GM19372 (cell line): ENCODE data around the gene CARMIL3.
A peak's percentile ranks its signal among the peaks of the same experiment; 100 is the strongest.

Experiments
- ATAC-seq: cut with Tn5 transposase; IDR thresholded peaks from one replicate; pipeline ENCODE4 v1.9.1; 2021; ENCODE audit warnings: mild to moderate bottlenecking, low read depth, moderate library complexity; ENCODE audit not compliant: unreplicated experiment

The CARMIL3 gene

GRCh38 chr14:24075485-24076301 is 23.9 kb downstream of the CARMIL3 start:
- no peak for ATAC-seq

- ATAC-seq: no peak
Observed at GRCh38 chr14:24076302-24076601, 24.4 kb downstream of the CARMIL3 start.

DNA sequence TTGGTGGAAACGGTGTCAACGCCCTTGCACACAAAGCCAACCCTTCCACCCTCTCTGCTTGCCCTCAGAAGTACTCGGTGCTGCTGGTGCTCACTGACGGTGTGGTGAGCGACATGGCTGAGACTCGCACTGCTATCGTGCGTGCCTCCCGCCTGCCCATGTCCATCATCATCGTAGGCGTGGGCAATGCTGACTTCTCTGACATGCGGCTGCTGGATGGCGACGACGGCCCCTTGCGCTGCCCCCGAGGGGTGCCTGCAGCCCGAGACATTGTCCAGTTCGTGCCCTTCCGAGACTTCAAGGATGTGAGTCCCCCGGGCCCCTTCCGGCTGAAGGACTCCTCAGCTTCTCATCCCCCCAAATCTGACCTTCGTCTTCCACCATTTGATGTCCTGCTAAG is 25.3 kb downstream of the CARMIL3 start:
- ATAC-seq: no peak

GRCh38 chr14:24078146-24078545 is 26.3 kb downstream of the CARMIL3 start:
- no peak for ATAC-seq

GRCh38 chr14:24079491-24080141 is 27.8 kb downstream of the CARMIL3 start:
- ATAC-seq: no peak

DNA sequence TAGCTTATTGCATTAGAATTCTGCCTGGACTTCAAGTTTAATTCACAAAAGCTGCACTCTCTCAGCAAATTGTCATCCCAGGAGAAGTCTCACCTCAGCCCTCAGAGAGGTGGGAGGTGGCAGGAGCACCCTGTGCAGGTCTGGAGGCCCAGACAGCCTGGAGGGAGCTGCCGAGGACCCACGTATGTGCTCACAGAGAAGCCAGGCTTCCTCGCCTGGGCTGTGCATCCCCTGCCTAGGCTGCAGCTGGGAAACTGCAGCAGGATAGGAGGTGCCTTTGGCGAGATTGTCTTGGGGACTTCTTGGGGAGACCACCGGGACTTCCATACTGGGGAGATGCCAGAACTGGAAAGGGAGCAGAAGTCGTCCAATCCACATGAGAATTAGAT is 28.3 kb downstream of the CARMIL3 start:
- no peak for ATAC-seq

DNA sequence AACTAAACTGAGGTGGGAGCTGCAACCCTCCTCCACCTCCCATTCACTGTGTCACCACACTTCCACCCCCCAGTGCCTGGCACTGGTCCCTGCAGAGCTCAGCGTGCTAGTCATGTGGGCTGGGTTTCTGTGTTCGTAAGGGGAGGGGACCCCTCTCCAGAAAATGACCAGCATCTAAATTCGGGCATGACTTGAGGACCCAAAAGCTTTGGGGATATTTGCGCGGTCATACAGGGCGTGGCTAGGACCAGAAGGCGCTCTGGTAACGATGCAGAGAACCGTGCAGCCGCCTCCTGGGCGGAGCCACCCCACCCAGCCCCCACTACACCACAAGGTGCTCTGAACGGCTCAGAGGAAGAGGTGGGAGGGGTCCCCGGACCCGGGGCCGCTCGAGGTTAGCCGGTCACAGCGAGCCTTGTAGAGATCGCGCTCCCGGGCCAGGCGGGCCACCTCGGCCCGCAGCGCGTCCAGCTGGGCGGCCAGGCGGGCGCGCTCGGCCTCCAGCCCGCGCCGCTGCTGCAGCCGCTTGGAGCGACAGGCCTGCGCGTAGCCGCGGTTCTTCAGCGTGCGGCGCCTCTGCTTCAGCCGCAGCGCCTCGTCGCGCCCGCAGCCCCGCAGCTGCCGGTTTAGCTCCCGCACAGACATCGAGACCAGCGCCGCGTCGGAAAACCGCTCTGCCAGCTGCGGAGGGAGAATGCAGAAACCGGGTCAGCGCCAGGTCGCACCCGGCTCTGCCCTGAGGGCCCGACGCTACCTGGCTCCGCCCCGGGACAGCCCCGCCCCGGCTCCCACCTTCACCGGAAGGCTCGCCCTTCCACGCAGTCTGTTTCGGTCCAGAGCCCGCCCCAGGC is 29.3 kb downstream of the CARMIL3 start:
- ATAC-seq: peak; percentile 86

DNA sequence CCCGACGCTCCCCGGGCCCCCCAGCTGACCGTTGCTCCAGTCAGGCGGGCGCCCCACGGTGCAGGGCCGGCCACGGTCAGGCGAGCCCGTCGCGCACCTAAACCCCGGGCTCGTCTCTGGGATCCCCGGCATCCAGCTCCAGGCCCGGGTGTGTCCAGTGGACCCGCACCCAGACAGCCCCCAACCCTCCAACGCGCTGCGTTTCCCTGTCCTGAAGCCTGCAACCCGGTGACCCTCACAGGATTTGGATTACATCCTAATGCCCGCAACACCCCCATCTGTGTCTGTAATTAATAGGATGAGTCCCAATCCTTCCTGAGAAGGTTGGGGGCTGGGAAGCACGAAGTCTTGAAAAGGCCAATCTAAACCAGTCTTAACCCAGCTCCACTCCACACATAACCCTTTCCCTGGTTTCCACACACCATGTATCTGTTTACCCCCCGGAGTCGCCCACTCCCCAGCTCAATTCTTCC is 30.0 kb downstream of the CARMIL3 start:
- ATAC-seq: no peak

GRCh38 chr14:24082411-24083080 is 30.7 kb downstream of the CARMIL3 start:
- ATAC-seq: no peak

GRCh38 chr14:24083462-24083861 is 31.7 kb downstream of the CARMIL3 start:
- ATAC-seq: no peak

- ATAC-seq: no peak
Observed at GRCh38 chr14:24084440-24084839, 32.6 kb downstream of the CARMIL3 start.

- ATAC-seq: no peak
Observed at GRCh38 chr14:24085215-24085614, 33.4 kb downstream of the CARMIL3 start.

DNA sequence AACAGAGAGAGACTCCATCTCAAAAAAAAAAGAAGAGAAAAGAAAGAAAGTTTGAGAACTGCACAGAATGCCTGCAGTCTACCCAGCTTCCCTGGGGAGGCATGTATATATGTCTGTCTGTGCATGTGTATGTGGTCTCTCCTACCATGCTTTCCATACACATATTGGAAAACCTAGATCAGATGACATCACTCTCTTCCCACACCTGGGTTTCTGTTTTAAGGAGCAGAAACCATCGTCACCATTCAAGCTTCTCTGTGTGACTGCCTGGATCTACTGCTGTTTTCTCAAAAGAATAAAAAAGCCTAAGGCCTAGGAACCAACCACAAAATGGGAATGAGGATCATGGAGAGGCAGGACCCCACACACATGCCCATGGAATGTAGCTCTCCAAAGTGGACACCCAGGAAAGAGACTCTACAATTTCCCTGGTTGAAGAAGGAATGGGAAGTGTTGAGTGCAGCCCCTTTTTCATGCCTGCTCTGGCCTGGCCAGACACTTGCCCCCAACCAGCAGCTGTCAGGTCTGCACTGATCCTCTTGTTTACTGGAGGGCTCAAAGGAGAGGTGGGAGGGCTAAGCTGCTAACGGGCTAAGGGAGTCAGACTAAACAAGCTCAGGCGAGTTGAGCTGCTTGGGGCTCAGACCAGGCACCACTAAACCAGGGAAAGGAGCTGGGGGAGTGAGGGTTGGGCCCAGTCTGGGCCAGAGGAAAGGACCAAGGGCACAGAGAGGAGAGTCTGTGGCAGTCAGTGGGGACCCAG is 34.6 kb downstream of the CARMIL3 start:
- no peak for ATAC-seq

DNA sequence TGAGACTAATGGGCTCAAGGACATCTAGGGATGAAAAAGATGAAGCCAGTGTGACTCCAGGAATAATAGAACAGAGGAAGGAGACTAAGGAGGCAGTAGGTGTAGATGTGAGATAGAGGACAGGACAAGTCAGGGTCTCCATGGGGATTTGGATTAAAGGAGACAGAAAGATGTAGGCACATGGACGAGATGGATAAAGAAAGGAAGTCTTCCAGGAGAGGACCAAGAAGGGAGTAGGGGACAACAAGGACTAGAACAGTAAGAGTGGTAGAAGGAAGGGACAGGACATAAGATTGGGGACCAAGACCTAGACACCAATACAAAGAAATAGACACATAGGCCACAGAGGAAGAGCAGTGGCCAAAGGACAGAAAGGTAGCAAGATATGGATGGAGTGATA is 35.2 kb downstream of the CARMIL3 start:
- ATAC-seq: no peak

DNA sequence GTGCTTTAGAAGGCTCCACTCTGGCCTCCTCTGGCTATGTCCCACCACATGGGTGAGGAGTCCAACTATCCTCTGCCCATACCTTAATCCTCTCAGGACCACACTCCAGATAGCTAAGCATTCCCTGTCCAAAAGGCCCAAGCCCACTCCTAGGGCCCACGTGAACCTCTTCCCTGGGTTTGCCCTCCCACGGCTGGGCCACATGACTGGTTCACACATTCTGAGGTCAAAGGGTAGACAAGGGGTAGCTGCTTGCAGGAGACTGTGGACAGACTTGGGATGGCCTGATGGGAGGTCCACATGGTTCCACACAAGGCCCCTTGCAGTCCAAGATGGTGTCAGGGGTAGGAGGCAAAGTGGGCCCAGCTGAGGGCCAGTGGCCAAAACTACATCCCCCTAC is 36.3 kb downstream of the CARMIL3 start:
- no peak for ATAC-seq

GRCh38 chr14:24089890-24090289 is 38.1 kb downstream of the CARMIL3 start:
- no peak for ATAC-seq

DNA sequence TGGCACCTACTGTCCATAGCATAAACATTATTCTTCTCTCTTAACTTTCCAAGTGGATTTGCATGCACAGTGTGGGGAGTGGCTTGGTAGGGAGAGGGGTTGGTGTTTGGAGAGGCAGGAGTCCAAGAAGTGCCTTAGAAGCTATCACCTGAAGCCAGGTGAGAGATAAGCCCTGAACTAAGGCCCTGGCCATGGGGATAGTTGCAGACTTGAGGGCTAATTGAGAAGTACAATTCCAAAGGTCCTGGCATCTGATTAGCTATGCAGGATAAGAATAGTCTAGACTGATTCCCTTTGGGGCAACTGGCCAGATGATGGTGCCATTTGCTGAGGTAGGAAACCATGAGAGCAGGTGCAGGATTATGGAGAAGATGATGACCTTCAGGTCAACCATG is 40.3 kb downstream of the CARMIL3 start:
- no peak for ATAC-seq

- no peak for ATAC-seq
Observed at GRCh38 chr14:24092505-24093206, 40.8 kb downstream of the CARMIL3 start.

DNA sequence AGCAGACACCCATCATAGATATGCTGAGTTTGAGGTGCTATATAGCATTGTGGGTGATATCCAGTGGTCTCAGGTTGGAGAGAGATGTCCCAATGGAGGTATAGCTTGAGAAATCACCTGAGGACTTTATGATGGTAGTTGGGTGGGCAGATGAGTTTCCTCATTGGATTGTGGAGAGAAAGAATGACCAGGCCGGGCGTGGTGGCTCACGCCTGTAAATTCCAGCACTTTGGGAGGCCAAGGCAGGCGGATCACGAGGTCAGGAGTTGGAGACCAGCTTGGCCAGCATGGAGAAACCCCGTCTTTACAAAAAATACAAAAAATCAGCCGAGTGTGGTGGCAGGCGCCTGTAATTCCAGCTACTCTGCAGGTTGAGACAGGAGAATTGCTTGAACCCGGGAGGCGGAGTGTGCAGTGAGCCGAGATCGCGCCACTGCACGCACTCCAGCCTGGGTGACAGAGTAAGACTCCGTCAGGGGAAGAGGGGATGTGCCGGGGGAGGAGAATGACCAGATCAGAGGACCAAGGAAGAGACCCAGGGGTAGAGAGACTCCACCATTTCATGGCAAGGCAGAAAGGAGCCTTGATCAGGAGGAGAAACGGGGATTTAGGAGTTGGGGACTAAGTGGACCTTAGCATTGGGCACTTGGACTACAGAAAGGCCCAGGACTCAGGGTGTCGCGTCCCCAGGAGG is 41.5 kb downstream of the CARMIL3 start:
- no peak for ATAC-seq
